Right ventricle myocardium superior (tissue), 1 donor: ENCODE measurements around the gene WBP2NL. TPM values are rescaled to one million over a fixed set of nuclear protein-coding genes. Genes with fewer than 3 reads are reported as not detected.
"Not testable (repeated sequence)": the region's sequence is repeated elsewhere in the genome, so short reads cannot be mapped to it uniquely, and the experiment has no call there.

Experiments used
- ATAC-seq: fragments of 200-7000 bp; cut with Tn5 transposase; one replicate; pipeline ENCODE4 v1.9.1; 2020; ENCODE audit warnings: mild to moderate bottlenecking; ENCODE audit not compliant: poor library complexity
- DNase-seq: peaks from one replicate; pipeline ENCODE4 v3.0.0-alpha.2; 2020
- intact Hi-C: fragments of 100-400 bp; cut with DNase I; formaldehyde crosslinking; loops from one replicate; pipeline ENCODE4 v1.11.2; 2022
- total RNA-seq: library from RNA; stranded (reverse); fragmentation: NEBNext Ultra II Directional; extraction: Animal tissue kit (Norgen Biotek cat#: 25700); gene quantifications from one replicate; pipeline ENCODE4 v1.2.1, GENCODE V29; 2021
- donor health status: DM: no; HTN: yes; CAD: no; lungs with severe emphysema.

Gene WBP2NL
- total RNA-seq, 1 donor from 2014 or later: 0.16 TPM

DNA sequence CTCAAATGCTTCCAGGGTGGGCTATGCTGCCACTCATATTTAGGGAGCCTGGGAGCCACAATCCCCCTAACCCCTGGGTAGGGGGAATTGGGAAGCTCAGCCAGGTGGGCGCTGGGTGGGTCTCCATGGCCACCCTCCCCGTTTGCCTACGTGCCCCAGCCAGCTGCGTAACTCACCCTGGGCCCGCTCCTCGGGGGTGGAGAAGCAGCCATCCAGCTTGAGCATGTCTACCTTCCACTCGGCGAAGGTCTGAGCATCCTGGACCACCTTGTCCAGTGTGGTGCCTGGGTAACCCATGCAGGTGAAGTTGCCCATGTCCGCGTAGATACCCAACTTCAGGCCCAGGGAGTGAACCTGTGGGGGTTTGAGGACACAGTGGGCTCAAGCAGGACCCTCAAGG lies 68.3 kb downstream of the WBP2NL start:
- DNase-seq: peak; percentile 22
- no peak for ATAC-seq
- intact Hi-C loops: no loop called here

DNA sequence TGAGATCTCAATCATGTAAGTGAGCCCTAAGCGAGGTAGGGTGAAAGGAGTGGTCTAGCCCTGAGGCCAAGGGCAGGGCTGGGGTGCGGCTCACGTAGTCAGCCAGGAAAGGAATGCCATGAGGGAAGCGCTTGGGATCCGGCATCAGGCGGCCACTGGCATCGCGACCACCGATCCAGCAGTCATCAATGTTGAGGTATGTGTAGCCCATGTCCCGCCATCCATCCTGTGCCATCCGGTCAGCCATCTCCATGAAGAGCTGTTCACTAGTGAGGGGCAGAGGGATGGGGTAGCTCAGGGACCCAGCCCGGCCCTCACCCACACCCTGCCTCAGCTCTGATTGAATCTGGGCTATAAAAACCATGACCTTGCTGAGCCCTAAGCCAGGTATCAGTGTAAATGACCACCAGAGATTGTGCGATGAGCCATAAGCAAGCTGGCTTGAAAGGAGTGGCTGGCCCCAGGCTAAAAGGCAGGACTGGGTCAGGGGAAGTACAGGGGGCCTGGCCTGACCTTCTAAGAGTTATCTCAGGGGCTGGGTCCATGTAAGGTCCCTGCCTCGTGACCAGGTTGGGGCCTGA lies 69.2 kb downstream of the WBP2NL start:
- DNase-seq (peak; percentile 39), ATAC-seq (no peak)
- intact Hi-C loops: no loop called here

DNA sequence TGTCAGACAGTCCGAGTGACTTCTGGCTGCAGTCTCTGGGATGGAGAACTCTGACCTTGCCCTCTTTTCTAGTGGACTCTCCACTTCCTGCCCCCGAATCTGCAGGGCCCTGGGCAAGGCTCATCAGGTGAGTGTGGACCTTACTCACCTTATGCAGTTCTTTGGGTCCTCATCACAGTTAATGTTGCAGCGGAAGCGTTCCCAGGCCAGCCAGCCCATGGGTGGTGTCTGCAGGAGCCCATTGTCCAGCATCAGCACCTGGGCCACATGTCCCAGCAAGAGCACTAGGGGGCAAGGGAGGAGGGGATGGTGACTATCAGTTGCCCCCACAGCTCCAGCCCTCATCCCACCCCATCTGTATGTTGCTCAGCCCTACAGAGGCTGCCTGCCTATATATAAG lies 69.7 kb downstream of the WBP2NL start:
- ATAC-seq: no peak
- DNase-seq: peak; percentile 17
- intact Hi-C loops: no loop called here

DNA sequence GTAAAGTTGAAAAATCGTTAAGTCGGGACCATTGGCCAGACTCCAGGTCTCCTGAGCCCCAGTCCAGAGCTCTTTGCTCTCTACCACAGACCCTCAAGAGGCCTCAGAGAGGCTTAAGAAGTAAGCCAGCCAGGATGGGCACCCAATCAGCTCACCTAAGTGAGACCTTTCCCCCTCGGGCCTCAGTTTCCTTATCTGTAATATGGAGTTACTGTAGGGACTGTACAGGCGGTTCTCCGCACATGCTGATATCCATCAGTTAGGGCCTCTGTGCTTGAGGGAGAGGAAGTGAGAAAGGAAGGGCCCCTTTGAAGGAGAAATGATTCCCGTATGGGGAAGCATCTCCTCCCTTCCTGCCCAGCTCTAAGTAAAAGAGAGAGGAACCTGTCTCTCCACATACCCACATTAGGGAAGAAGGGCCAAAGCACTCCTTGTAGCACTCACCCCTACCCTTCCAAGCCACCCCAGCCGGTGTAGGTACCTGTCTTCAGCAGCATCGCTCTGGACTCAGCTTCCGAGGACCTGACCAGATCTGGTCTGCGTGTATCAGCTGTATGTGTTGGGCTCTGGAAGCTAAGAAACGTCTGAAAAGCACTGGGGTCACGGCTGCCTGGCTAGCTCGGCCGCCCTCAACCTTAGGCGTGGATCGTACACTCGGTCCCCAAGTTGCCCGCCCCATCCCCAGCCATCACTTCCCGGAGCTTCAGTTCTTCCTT lies 71.4 kb downstream of the WBP2NL start:
- DNase-seq: peak; percentile 17
- intact Hi-C loops: no loop called here
- ATAC-seq: peak; percentile 3

GRCh38 chr22:42070517-42071422 lies 72.2 kb downstream of the WBP2NL start, which contains the start of gene NAGA:
Gene NAGA, minus strand, starts transcription at chr22:42070812. Its CDS starts 515 bp downstream, at chr22:42070297.
- intact Hi-C loops: no loop called here
- ATAC-seq (peak; percentile 94), DNase-seq (peak; percentile 98)

DNA sequence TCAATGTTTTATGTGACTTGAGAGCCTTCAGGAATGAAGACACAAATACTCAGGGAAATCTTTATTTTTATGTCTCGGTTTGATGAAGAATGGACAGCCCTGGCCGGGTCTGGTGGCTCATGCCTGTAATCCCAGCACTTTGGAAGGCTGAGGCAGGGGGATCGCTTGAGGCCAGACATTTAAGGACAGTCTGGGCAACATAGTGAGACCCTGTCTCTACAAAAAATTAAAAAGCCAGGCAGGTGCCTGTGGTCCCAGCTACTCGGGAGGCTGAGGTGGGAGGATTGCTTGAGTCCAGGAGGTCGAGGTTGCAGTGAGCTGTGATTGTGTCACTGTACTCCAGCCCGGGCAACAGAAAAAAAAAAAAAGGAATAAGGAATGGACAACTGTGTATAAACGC lies 72.9 kb downstream of the WBP2NL start:
- ATAC-seq, intact Hi-C loops: not testable (repeated sequence)
- DNase-seq: peak; percentile 13

DNA sequence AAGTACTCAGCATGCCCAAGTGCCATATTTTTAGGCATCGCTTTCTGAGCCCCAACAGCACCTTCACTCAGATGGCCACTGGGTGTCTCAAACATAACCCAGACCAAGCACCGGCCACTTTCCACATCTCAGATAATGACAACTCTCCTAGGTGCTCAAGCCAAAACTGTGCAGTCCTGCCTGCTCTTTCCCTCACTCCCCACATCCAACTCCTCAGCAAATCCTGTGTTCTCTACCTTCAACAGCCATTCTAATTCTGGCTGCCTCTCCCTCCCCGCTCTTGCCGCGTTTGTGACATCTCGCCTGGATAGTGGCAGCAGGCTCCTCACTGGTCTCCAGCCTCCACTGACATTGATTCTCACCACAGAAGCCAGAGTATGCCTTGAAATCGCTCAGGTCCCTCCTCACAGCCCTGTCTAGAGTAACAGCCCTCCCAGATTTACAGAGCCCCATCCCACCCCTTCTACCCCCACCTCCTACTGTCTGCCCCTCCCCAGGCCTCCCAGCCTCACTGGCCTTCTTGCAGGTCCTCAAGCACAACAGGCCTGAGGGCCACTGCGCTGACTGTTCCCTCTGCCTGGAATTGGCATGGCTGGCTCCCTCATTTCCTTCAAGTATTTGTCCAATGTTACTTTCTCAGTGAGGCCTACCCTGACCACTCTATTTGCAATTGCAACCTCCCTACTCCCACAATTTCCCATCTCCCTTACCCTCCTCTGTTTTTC lies 74.2 kb downstream of the WBP2NL start:
- DNase-seq: peak; percentile 42
- intact Hi-C loops: no loop called here
- ATAC-seq: peak; percentile 19

- ATAC-seq: no peak
- intact Hi-C loops: no loop called here
- DNase-seq: no peak
Observed at GRCh38 chr22:42073621-42074041, 75.0 kb downstream of the WBP2NL start.

GRCh38 chr22:42074132-42074811 lies 75.7 kb downstream of the WBP2NL start, which contains the start of gene PHETA2:
Gene PHETA2, plus strand, starts transcription at chr22:42074248. Its CDS starts 3,046 bp downstream, at chr22:42077294.
- peak; percentile 10 for ATAC-seq
- DNase-seq: peak; percentile 76
- intact Hi-C loops: no loop called here

GRCh38 chr22:42074846-42075676 lies 76.5 kb downstream of the WBP2NL start:
- ATAC-seq (no peak), DNase-seq (peak; percentile 19)
- intact Hi-C loops: no loop called here

GRCh38 chr22:42076764-42077485 lies 78.3 kb downstream of the WBP2NL start:
- DNase-seq: peak; percentile 44
- ATAC-seq: no peak
- intact Hi-C loops: no loop called here

DNA sequence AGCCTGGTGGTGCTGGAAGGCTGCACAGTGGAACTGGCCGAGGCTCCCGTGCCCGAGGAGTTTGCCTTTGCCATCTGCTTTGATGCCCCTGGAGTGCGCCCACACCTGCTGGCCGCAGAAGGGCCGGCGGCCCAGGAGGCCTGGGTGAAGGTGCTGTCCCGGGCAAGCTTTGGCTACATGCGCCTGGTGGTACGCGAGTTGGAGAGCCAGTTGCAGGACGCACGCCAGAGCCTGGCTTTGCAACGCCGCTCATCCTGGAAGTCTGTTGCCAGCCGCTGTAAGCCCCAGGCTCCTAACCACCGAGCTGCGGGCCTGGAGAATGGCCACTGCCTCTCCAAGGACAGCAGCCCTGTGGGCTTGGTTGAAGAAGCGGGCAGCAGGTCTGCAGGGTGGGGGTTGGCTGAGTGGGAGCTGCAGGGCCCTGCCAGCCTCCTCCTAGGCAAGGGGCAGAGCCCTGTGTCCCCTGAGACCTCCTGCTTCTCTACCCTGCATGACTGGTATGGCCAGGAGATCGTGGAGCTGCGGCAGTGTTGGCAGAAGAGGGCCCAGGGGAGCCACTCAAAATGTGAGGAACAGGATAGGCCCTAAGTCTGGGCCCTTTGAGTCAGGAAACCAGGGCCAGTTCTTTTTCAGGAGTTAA lies 79.0 kb downstream of the WBP2NL start:
- intact Hi-C loops: no loop called here
- ATAC-seq: no peak
- DNase-seq: peak; percentile 45
